Astrocyte of the cerebellum (primary cell): ENCODE data around the gene SLC39A13.

Experiments used
- DNase-seq: peaks from one replicate; pipeline ENCODE4 v3.0.0-alpha.2; 2011; ENCODE audit warnings: low read depth
- H3K4me3 ChIP-seq: 2 replicates; pipeline ENCODE4 v1.5.1; 2011; ENCODE audit warnings: mild to moderate bottlenecking, low read depth, low read length, moderate library complexity
- in situ Hi-C: cut with HindIII; loops from 2 replicates; pipeline ENCODE4 v1.10.0; 2017; ENCODE audit warnings: low sequenced_read_pairs
- TF ChIP-seq, protein P1 (sequence below): IDR thresholded peaks from 2 replicates; pipeline ENCODE4 v1.5.1; 2012; ENCODE audit warnings: low read length, low read depth, moderate library complexity, mild to moderate bottlenecking; ENCODE audit errors: missing control alignments

Gene SLC39A13

DNA sequence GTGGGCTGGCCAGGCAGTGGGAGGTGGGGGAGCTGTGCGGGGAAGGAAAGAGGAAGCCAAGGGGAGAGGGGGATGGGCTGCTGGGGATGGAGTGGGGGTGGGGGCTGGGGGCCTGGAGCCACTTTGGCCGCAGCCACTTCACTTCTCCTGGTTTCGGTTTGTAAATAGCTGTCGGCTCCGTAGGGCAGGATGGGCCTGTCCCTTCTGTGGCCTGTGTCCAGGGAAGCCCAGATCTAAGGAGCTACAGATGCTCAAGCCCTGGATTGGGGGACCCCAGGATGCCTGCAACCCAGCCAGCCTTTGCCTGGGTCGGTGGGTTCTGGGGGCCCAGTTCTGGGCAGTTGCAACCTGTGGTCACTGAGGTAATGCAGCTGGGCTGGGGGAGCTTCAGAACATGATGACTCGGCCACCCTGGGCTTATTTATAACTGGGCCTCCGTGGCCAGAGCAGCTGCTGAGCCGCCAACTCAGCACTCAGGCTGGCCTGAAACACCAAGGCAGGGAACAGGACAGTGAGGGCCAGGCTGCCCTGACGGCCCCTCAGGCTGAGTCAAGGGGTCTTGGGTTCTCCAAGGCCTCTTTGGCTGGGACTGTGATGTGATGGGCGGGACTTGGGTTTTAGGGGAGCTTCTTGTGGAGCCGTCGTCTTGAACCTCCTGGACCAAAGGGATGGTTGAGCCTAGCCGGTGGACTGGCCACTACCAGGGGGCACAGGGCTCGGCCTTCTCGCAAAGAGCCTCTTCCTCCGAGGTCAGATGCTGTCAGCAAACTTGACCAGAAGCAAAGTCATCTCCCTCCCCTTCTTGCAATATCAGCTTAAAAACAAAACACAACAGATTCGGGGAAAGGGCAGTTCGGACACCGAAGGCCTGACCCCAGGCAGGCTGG, 15.0 kb upstream of the SLC39A13 start:
- no peak for DNase-seq
- TF ChIP-seq, protein P1, sequence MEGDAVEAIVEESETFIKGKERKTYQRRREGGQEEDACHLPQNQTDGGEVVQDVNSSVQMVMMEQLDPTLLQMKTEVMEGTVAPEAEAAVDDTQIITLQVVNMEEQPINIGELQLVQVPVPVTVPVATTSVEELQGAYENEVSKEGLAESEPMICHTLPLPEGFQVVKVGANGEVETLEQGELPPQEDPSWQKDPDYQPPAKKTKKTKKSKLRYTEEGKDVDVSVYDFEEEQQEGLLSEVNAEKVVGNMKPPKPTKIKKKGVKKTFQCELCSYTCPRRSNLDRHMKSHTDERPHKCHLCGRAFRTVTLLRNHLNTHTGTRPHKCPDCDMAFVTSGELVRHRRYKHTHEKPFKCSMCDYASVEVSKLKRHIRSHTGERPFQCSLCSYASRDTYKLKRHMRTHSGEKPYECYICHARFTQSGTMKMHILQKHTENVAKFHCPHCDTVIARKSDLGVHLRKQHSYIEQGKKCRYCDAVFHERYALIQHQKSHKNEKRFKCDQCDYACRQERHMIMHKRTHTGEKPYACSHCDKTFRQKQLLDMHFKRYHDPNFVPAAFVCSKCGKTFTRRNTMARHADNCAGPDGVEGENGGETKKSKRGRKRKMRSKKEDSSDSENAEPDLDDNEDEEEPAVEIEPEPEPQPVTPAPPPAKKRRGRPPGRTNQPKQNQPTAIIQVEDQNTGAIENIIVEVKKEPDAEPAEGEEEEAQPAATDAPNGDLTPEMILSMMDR, result no peak
- no peak overlapping the region for H3K4me3 ChIP-seq
- in situ Hi-C loops, result no loop called here

GRCh38 chr11:47394050-47394321, 14.4 kb upstream of the SLC39A13 start:
- TF ChIP-seq, protein P1, result no peak
- H3K4me3 ChIP-seq, result no peak overlapping the region
- in situ Hi-C loops, result no loop called here
- DNase-seq, result no peak

DNA sequence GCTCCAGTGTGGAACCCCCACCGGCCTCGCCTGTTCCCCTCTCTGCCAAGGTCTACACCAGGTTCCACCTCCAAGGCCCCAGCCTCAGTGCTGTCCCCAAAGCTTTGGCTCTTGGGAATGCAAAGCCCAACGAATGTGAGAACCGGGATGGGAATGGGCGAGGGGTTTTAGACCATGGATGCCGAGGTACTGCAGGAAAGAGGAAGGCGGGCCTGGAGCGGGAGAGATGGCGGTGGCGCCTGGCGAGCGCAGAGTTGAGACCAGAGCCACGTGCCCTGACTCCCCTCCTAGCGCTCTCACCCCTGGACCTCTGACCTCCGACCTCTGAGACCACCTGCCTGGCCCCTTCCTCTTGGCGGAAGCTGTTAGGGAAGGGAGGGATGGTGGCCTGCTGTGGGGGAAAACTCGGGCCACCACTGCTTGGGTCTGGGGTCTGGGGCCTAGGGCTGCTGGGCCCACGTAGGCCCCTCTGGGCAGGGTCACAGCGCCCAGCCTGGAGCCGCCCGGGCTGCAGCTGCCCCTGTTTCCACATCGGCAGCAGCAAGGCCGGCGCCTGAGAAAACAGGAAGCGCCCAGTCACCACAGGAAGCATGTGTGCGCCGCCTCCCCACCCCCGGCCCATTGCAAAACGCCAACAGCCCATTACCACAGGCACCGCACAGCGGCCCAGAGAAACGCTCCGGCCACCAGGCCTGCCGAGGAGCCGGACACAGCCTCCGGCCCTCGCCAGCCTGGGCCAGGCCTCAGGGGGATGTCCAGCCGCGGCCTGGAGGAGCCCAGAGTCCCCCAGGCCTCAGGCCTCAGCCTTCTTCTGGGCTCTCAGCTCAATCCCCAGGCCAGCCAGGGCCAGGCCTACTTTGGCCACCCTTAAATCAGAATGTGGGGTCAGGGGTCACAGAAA, 13.8 kb upstream of the SLC39A13 start:
- H3K4me3 ChIP-seq, result no peak overlapping the region
- TF ChIP-seq, protein P1, result no peak
- in situ Hi-C loops, result no loop called here
- DNase-seq, result no peak

DNA sequence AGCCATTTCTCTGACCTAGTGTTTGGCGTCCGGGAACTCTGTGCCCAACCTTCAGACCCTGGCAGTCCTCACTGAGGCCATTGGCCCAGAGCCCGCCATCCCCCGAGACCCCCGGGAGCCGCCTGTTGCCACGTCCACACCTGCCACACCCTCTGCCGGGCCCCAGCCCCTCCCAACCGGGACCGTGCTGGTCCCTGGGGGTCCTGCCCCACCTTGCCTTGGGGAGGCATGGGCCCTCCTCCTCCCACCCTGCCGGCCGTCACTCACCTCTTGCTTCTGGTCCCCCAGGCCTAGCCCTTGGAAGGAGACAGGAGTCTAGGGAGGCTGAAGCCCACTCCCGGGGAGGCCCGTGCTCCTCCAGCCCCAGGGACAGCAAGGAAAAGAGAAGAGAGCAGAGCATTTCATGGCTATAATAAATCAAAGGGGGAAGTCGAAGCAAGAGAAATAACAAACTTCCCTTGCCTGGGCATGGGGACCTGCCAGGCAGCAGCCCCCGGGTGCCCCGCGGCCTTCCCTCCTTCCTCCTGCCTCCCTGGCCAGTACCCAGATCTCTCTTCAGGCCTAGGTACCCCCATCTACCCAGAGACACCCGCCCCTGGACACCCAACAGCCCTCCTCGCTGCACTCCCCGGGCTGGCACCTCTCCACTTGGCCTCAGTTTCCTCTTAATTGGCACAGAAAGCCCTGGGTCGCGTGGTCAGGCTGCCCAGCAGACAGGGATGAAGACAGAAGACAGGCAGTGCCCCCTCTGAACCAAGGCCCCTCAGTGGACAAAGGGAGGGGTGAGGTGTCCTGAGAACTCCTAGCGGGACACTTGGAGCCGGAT, 13.0 kb upstream of the SLC39A13 start:
- TF ChIP-seq, protein P1, result no peak
- H3K4me3 ChIP-seq, result no peak overlapping the region
- no peak for DNase-seq
- in situ Hi-C loops, result no loop called here

DNA sequence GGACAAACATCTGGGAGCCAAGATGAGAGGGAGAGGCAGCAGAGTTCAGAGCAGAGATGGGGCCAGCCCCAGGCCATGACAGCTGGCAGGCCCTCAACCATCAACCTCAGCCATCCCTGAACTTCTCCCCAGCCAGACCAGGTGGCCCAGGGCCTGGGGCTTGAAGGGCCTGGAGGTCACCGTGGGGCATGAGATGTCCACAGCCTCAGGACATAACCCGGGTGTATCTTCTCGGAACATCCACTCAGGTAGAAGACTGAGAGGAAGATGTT, 12.4 kb upstream of the SLC39A13 start:
- DNase-seq, result no peak
- H3K4me3 ChIP-seq, result no peak overlapping the region
- TF ChIP-seq, protein P1, result no peak
- in situ Hi-C loops, result no loop called here

GRCh38 chr11:47398011-47398410, 10.4 kb upstream of the SLC39A13 start:
- in situ Hi-C loops, result no loop called here
- DNase-seq, result no peak
- TF ChIP-seq, protein P1, result no peak
- no peak overlapping the region for H3K4me3 ChIP-seq
